ENCODE data around the gene FAM47B.

The FAM47B gene

DNA sequence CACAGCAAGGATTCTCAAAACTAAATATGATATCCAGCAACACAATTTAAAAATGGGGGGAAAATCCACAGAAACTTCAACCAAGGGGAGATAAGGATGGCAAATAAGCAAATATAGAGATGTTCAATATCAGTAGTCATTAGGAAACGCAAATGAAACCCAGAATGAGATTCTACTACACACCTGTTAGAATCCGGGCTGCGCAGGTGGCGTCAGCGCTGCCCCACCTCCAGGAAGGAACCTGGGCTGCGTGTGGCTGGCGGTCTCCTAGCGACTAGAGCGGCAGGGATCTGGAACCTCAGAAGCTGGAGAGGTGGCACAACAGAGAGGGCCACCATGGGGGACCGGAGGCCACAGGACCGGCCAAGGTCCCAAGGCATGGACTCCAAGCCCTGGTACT is at the start of gene FAM47B:
Gene FAM47B (plus strand): TSS at position 301 of the 400 bp plus-strand sequence. CDS start 36 bp downstream, at position 337.
- DNase-seq = no peak

DNA sequence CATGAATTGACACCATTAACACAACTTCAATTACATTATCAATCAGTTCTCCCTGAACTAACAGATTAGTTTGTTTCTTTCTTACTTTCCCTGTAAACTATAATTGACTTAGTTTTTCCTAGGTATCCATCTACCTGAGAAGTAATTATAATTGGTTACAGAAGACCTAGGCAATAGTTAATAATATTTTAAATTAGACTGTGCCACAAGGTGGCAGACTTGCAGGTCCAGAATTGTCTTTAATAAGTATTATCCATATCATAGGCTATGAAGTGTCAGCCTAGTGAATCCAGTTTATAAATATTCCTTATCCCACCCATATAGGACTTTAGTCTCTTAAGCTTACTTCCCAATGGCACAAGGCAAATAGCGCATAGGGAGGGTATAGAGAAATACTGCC is 48.9 kb upstream of the FAM47B start:
- no peak for DNase-seq

DNA sequence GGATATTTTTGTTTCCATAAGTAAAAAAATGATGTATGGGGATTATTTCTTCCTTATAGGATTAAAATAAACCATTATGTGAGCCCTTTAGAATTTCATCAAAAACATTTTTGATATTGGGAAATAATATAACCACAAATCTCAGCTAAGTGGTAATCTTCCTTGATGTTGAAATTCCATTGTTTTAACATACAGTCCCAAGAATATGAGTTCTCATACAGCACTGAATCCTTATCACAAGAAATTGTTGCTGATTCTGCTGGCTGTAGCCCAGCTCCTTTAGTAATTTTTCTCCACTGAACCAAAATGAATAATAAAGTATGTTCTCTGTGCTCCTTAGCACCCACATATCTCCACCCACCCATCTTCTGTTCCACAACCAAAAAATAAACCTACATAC is 41.9 kb upstream of the FAM47B start:
- no peak for DNase-seq

DNA sequence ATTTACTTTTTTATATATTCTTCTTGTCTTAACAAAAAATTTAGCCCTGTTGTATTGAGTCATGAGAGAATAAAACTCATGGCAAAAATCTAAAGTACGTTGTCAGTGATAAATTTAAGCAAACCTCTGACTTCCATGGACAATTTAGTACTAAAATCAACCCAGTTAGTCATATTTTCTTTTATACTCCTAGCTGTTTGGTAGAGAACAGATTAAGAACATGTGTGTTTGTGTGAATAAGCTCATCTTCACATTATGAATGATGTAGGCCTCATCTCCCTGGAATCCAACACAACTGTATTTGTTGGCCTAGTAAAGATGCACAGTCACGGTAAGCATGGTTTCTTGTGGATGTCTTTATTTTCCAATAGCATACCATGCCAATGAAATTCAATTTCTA is 40.8 kb upstream of the FAM47B start:
- DNase-seq = no peak

DNA sequence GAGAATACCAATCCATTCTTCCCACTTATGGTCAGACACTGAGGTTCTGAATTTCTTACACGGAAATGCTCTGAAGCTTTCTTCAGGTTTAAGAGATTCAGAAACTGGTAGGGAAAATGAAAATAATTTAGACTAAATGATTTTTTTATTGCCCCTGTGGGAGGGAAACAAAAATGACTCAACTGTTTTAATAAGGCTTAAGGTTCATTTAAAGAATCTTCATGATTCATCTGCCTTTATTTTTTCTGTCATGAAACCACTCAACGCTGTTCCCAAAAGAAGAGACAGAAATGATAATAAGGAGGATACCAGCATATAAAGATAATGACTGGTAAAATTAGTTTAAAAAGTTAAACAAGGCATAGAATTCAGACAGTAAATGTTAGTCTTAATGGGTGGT is 39.3 kb upstream of the FAM47B start:
- no peak for DNase-seq

DNA sequence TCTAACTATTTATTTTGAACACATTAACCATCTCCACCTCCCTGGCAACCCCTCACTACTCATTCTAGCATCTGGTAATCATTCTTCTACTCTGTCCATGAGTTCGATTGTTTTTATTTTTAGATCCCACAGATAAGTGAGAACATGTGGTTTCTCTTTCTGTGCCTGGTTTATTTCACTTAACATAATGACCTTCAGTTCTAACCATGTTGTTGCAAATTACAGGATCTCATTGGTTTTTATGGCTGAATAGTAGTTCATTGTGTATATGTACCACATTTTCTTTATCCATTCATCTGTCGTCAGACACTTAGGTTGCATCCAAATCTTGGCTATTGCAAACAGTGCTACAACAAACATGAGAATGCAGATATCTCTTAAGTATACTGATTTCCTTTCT is 33.4 kb upstream of the FAM47B start:
- DNase-seq = no peak

DNA sequence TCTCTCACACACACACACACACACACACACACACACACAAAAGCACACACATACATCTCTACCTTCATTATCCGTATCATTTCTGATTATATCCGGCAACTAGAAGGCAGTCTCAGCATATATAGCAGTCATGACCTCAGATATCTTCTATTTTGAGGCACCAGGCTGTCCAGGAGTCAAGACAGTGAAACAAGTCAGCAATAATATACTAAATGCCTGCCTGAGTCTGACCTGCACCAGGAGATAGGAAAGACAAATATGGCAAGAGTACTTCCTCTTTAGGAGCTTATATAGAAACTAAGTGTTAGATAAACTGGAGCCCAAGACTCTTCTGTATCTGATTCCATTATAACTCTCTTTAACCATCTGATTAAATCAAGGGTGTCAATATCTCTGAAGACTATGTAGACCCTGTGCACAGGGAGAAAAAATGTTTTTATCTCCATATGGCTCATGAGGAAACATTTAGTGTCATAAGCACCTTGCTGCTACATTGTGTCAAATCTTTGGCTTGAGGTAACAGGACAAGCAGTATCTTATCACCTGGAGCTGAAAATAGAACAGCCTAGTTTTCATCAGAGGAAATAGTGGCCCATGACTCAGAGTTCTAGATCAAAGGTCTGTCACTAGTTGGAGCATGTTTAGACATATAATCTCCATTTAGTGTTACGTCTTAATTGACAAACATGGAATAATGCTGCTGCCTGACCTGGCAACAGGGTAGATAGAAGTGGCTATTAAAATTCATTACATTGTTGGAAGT is 27.0 kb upstream of the FAM47B start:
- no peak for DNase-seq

DNA sequence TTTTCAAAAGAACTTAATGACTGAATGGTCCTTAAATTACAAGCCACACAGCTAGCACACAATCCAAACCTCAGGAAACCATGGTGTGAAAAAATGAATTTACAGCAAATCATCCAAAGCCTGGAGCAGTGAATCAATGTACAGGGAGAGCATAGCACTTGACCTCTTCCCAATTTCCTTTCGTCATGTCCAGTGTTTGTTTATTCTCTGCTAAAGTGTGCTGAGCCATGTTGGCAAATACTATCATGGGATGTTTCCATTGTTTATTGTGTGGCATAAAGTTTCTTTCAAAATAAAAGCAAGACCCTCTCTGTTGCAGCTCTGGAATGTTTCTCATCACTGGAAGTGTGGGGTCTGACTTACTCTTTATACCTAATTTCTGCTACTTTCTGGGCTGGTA is 25.4 kb upstream of the FAM47B start:
- DNase-seq = no peak

DNA sequence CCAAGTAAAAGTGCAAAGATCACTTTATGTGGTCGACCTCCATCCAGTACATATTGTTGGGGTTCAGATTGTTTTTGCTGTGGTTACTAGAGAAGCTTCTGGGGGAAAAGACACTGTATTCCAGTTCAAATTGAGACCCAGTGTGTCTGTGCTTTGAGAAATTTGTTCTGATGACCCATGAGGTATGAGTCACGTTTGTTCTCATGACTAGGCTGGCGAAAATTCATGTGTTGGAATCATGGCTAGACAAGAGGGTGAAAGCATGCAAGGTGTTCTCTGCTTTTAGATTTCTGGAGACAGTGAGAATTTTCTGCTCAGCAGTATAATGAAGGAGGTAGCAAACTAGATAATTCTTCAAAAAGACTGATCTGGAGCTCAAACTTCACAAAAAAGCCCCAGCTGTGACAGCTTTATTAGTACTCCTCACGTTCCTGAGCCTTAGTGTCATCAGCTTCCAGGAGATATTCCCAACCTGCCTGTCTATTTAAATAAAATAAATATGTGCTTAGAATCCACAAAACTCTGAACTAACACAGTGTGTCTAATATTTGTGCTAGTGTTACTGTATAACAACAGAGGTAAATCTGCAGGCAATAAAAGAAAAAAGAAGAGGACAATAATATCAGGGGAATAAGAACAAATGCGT is 24.4 kb upstream of the FAM47B start:
- no peak for DNase-seq

DNA sequence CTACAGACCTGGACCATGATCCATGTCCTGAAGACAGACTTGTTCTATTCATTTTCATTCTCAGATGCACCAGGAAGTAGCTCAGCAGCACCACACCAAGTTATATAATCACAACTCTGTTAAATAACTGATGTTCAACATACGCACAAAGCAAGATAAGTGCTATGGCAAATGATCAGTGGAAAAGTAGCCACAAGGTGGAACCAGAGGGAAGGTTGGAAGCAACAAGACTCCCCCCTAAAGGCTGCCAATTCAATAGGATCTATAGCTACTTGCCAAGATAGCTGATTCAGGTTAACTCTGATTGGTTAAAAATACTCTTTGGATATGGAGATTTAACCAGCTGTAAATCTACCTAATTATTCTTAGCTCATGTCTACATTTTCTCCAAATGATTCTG is 23.7 kb upstream of the FAM47B start:
- no peak for DNase-seq

DNA sequence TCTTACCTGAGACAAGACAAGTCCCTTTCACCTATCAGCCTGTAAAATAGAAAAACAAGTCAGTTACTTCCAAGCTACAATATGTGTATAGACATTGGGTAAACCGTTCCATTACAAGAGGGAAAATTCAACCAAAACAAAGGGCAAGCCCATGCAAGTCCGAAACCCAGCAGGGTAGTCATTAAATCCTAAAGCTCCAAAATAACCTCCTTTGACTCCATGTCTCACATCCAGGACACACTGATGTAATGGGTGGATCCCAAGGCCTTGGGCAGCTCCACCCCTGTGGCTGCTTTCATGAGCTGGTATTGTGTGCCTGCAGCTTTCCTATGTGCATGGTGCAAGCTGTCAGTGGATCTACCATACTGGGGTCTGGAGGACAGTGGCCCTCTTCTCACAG is 14.7 kb upstream of the FAM47B start:
- no peak for DNase-seq

DNA sequence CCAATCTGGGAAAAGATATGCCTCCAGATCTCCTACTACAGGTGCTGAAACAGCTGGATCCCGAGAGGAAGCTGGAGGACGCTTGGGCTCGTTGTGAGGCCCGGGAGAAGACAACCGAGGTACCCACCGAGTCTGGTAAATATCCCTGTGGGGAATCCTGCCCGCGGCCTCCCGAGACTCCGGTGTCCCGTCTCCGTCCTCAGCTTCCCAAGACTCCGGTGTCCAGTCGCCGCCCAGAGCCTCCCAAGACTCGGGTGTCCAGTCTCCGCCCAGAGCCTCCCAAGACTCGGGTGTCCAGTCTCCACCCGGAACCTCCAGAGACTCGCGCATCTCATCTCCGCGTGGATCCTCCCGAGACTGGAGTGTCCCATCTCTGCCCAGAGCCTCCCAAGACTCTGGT is 639 bp downstream of the FAM47B start:
- no peak for DNase-seq

DNA sequence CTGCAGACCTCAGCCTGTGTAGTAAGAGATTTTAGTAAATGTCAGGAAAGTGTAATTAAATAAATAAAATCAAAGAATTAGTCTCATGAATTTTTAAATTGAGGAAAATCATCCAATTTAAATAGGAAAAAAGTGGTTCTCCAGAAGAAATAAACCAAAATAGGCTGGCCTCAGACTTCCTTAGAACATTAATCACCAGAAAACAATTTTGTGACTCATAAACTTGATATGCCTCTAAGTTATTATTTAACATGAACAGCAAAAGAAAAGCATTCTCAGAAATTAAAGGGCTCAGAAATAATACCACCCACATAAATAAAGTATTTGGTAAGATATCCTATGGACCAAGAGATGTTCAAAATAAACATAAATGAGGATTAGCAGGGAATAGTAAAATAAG is 14.3 kb downstream of the FAM47B start:
- no peak for DNase-seq

DNA sequence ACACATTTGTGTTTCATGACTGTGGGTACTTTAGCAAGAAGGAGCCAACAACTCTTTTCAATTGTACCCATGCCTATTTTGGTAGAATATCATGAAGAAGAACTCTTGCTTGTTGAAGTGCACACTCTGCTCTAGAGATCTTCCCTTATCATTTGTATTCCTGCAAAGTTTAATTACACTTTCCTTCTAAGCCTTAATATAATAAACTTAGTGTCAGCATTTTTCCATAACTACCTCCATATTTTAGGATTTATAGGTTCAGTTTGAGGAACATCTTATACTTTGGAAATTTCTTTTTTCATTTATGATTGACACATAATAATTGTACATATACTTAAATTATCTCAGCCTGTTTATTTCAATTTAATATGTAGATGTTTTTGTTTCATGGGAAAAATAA is 19.1 kb downstream of the FAM47B start:
- DNase-seq = no peak

DNA sequence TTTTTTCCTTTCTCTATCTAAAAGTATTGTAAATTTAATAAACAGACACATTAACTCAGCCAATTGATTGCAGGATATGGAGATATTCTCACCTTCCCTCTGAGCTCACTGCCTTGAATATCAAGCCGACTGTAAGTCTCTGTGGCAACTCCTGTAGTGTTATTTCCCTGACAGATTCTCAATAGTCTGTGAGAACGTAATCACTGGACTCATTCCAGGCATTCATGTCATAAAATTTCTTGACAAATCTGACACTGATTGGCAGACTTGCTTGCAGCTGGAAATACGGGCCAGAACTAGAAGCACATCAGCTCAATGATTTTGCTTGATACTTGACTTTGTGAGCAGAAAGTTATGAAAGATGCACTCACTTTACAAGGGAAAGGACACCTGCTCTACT is 29.6 kb downstream of the FAM47B start:
- DNase-seq = no peak

DNA sequence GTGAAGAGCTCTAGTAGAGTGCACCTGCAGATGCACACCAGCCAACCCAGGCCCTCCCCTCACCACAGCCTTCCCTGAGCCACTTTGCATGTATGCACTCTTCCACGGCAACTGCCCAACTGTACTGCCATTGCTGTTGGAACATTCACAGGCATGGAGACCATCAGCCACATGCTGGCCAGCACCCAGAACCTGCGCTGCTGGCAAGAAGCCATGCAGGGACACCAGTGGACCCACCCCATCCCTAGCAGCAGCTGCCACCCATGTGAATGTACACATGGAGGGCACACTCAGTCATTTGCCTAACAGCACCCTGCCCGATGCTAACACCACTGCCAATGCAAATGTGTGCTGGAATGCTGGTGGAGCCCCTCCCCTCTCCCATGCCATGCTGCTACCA is 35.6 kb downstream of the FAM47B start:
- no peak for DNase-seq

DNA sequence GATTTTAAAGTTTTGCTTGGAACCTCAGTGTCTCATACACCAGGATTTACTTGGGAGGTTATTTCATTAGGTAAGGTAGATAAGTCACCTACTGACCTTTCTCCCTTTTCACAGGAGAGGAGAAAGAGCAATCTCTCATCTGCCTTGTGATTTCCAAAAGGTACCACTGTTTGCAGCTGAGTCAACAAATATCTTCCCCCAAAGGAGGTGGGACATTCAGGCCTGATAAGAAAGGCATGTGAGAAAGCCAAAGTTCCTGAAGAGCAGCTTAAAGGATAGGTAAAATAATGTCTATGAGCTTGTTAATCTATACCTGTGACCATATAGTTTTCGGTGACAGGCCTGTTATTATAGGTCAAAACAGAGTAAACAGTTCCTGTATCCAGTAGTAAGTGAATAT is 45.0 kb downstream of the FAM47B start:
- no peak for DNase-seq

All from activated naive CD4-positive, alpha-beta T cell treated with anti-CD3 and anti-CD28 coated beads, Interleukin-2, amount 50 U/mL, for 16 hours (primary cell).